DOHH2 (cell line): ENCODE results near the gene GALNT13.

Source experiments
- H3F3A ChIP-seq: fragments of 200-600 bp; sonication (generic), shearing (Covaris generic); 2 replicates; pipeline ENCODE4 v1.6.0; 2016; ENCODE audit warnings: antibody characterized with exemption, mild to moderate bottlenecking; ENCODE audit not compliant: control insufficient read depth, insufficient read depth
- H3K27ac ChIP-seq: fragments of 200-600 bp; sonication (generic); 2 replicates; pipeline ENCODE4 v1.5.1; 2014; ENCODE audit warnings: low read depth, mild to moderate bottlenecking, low read length, moderate library complexity
- H3K27me3 ChIP-seq: fragments of 200-600 bp; sonication (generic); 2 replicates; pipeline ENCODE4 v1.6.1; 2014; ENCODE audit warnings: mild to moderate bottlenecking, low read length, mixed read lengths; ENCODE audit not compliant: control insufficient read depth
- H3K36me3 ChIP-seq: fragments of 200-600 bp; sonication (generic); 2 replicates; pipeline ENCODE4 v1.6.1; 2014; ENCODE audit warnings: mild to moderate bottlenecking, low read length, moderate library complexity, mixed read lengths; ENCODE audit not compliant: control insufficient read depth
- H3K4me1 ChIP-seq: fragments of 200-600 bp; sonication (generic); 2 replicates; pipeline ENCODE4 v1.6.1; 2014; ENCODE audit warnings: mild to moderate bottlenecking, low read length, mixed read lengths; ENCODE audit not compliant: control insufficient read depth
- H3K4me2 ChIP-seq: fragments of 200-600 bp; sonication (generic); 2 replicates; pipeline ENCODE4 v1.6.0; 2014; ENCODE audit warnings: mild to moderate bottlenecking, low read length, moderate library complexity
- H3K4me3 ChIP-seq: fragments of 200-600 bp; sonication (generic); 2 replicates; pipeline ENCODE4 v1.5.1; 2014; ENCODE audit warnings: mild to moderate bottlenecking, low read length, mixed read lengths
- H3K79me2 ChIP-seq: fragments of 200-600 bp; sonication (generic); 2 replicates; pipeline ENCODE4 v1.6.1; 2014; ENCODE audit warnings: mild to moderate bottlenecking, low read length, mixed read lengths; ENCODE audit not compliant: control insufficient read depth
- H3K9me2 ChIP-seq: fragments of 200-600 bp; sonication (generic); replicated peaks from 2 replicates; pipeline ENCODE4 v1.6.1; 2014; ENCODE audit warnings: mild to moderate bottlenecking, low read length, mixed read lengths; ENCODE audit not compliant: control insufficient read depth
- H3K9me3 ChIP-seq: fragments of 200-600 bp; sonication (generic); 2 replicates; pipeline ENCODE4 v1.6.1; 2014; ENCODE audit warnings: antibody characterized with exemption, low read length, mixed read lengths; ENCODE audit not compliant: control insufficient read depth, insufficient read depth
- H4K20me1 ChIP-seq: fragments of 200-600 bp; sonication (generic); 2 replicates; pipeline ENCODE4 v1.6.0; 2014; ENCODE audit warnings: low read depth, mild to moderate bottlenecking, antibody characterized with exemption, low read length, moderate library complexity; ENCODE audit not compliant: control insufficient read depth, insufficient read depth
- EZH2phosphoT487 ChIP-seq: fragments of 200-600 bp; sonication (generic); IDR thresholded peaks from 2 replicates; pipeline ENCODE4 v1.6.1; 2017; ENCODE audit warnings: borderline replicate concordance, mild to moderate bottlenecking, antibody characterized with exemption, low read length, moderate library complexity, mixed read lengths
- TF ChIP-seq, protein P1 (sequence below): fragments of 200-600 bp; sonication (generic); IDR thresholded peaks from one replicate; pipeline ENCODE4 v1.5.1; 2014; ENCODE audit warnings: antibody characterized with exemption, mild to moderate bottlenecking, low read depth, low read length; ENCODE audit not compliant: poor library complexity, severe bottlenecking

Gene GALNT13

GRCh38 chr2:154449951-154450658 is 578.4 kb downstream of the GALNT13 start:
- Histone ChIP-seq H3K27me3 (no peaks in the 10 kb centered on the region), H3F3A (no peaks in the 10 kb centered on the region), H3K27ac (no peak overlapping the region), H3K4me2 (no peak overlapping the region), H3K9me2 (no peaks in the 10 kb centered on the region), H4K20me1 (no peaks in the 10 kb centered on the region), H3K4me1 (no peaks in the 10 kb centered on the region), H3K36me3 (no peaks in the 10 kb centered on the region), H3K9me3 (no peaks in the 10 kb centered on the region), H3K4me3 (no peak overlapping the region), H3K79me2 (no peaks in the 10 kb centered on the region)
- TF ChIP-seq, protein P1, sequence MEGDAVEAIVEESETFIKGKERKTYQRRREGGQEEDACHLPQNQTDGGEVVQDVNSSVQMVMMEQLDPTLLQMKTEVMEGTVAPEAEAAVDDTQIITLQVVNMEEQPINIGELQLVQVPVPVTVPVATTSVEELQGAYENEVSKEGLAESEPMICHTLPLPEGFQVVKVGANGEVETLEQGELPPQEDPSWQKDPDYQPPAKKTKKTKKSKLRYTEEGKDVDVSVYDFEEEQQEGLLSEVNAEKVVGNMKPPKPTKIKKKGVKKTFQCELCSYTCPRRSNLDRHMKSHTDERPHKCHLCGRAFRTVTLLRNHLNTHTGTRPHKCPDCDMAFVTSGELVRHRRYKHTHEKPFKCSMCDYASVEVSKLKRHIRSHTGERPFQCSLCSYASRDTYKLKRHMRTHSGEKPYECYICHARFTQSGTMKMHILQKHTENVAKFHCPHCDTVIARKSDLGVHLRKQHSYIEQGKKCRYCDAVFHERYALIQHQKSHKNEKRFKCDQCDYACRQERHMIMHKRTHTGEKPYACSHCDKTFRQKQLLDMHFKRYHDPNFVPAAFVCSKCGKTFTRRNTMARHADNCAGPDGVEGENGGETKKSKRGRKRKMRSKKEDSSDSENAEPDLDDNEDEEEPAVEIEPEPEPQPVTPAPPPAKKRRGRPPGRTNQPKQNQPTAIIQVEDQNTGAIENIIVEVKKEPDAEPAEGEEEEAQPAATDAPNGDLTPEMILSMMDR, result no peak
- TF ChIP-seq EZH2phosphoT487, result no peak

- H3K79me2 ChIP-seq, result no peaks in the 10 kb centered on the region
- H3K36me3 ChIP-seq, result no peaks in the 10 kb centered on the region
- no peaks in the 10 kb centered on the region for H3F3A ChIP-seq
- H3K4me3 ChIP-seq, result no peak overlapping the region
- no peaks in the 10 kb centered on the region for H4K20me1 ChIP-seq
- TF ChIP-seq, protein P1, result no peak
- no peak for TF ChIP-seq EZH2phosphoT487
- no peak overlapping the region for H3K4me2 ChIP-seq
- H3K9me2 ChIP-seq, result no peaks in the 10 kb centered on the region
- H3K27me3 ChIP-seq, result no peaks in the 10 kb centered on the region
- no peaks in the 10 kb centered on the region for H3K4me1 ChIP-seq
- no peak overlapping the region for H3K27ac ChIP-seq
- no peaks in the 10 kb centered on the region for H3K9me3 ChIP-seq
Measured at GRCh38 chr2:154452471-154452870, 580.7 kb downstream of the GALNT13 start.

GRCh38 chr2:154452906-154453493 is 581.3 kb downstream of the GALNT13 start:
- Histone ChIP-seq H3K36me3 (no peaks in the 10 kb centered on the region), H3K9me3 (no peaks in the 10 kb centered on the region), H3K4me2 (no peak overlapping the region), H3K27me3 (no peaks in the 10 kb centered on the region), H3K4me1 (no peaks in the 10 kb centered on the region), H3K4me3 (no peak overlapping the region), H3K79me2 (no peaks in the 10 kb centered on the region), H3K9me2 (no peaks in the 10 kb centered on the region), H3F3A (no peaks in the 10 kb centered on the region), H3K27ac (no peak overlapping the region), H4K20me1 (no peaks in the 10 kb centered on the region)
- TF ChIP-seq, protein P1, result peak; percentile 72
- TF ChIP-seq EZH2phosphoT487, result no peak
